ENCODE results near the gene NDUFA5.

Gene NDUFA5

DNA sequence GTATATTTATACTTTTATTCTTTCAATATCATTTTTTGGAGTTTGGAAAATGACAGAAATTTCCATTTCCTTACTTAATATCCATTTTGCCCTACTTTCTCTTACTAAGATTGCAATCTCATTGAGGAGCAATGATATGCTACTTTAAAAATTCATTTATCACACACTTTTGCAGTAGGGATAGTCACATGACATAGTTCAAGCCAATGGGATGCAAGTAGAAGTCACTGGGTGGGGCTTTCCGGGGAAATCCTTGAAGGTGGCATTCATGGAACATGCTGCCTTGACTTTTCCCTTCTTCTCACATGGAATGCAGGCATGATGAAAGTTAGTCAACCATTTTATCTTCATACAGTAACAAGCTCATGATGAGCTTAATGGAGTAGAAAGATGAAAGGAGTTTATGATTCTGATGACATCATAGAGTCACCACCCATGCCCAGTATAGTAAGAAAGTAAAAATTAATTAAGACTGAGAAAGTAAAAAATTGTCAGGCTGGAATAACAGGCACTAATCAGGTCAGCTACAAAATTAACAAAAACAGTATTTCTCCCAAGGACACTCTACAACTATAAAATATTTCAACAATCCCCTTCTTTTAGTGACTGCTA lies 56.6 kb downstream of the NDUFA5 start:
- no peak for DNase-seq

DNA sequence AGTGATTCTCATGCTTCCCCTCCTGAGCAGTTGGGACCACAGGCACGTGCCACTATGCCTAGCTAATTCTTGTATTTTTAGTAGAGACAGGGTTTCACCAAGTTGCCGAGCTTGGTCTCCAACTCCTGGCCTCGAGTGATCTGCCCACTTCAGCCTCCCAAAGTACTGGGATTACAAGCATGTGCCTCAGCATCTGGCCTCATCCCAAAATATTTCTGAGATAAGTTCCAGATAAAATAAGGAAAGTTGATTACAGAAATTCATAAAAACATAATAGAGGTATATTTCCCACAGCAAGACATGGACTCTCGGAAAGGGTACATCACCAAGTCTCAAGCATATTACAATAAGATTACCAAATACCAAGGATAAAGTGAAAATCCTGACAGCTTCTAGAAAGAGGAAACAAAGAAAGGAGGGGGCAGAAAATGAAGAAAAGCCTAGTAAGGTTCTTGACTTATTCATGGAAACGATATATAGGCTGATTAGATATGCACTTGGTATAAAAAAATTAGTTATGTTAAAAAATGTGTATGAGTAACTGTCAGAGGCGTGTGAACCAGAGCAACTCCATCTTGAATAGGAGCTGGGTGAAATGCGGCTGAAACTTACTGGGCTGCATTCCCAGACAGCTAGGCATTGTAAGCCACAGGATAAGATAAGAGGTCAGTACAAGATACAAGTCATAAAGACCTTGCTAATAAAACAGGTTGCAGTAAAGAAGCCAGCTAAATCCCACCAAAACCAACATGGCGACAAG lies 58.2 kb downstream of the NDUFA5 start:
- DNase-seq = no peak

DNA sequence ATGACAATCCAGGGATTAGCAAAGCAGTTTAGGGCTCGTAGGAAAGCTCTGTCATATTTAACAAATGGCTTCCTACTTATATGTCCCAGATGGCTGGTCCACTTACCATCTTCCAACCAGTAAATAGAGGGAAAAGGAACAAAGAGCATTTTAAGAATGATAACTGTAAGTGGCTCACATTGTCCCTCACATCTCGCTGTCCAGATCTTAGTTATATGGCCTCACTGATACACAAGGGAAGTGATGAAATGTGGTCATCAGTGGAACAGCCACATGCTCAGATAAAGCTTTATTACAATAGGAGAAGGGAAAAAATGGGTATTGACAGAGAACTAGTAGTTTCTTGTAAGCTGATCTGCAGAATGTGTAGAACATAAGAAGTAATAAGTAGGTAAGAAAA lies 59.0 kb downstream of the NDUFA5 start:
- DNase-seq = no peak

DNA sequence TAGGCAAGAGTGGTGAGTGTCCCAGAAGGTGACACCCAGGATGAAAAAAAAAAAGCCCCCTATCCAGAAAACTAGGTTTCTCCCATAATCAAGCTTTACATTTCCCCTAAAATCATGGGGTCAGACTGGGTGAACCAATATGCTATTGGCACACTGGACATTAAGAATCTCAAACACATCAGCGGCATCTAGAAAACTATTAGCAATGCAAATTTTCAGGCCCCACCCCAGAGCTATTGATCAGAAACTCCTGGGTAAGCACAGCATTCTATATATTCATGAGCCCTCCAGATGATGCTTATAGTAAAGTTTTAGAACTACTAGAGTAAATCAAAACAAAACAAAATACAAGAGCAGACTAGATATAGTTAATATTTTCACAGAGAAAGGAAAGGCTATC lies 59.6 kb downstream of the NDUFA5 start:
- DNase-seq = no peak

DNA sequence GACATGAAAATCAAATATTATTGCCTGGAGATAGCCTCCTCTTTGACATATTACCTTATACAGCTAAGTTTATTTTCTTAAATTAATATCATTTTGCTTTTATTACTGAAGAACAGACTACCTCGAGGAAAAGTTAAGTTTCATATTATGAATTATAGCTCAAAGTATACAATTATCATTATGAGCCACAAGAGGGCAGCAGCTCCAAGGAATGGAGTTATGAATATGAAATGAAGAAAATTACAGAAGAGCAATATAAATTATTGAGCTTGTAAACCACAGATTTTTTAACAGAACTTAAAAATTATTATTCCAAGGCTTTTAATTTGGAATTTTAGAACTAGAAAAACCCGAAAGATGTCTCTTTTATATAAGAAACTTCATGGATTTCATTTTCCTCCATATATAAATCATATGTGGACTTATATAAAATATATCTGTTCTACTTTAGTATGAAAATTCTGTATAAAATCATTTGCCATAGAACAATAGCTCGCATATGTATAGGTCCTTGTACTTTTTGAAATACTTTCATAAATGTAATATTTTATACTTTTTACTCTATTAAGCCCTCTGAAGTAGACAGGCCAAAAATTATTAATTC lies 63.3 kb downstream of the NDUFA5 start:
- DNase-seq = no peak

DNA sequence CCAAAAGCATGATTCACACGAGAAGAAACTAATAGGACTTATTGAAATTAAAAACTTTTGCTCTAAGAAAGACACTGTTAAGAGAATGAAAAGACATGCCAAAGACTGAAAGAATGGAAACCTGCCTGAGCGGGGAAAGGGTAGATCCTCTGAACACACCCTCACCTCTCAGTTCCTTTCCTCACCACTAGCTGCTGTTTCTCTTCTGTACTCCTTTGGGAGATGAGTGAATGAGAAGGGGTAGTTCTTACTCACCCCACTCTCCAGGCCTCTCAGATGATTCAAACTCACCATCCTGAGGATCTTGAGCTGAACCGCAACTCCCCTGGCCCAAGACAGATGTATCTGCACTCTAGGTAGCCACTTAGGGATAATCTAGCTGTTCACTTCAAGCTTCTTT lies 65.1 kb downstream of the NDUFA5 start:
- DNase-seq = no peak
